ENCODE measurements around the gene MAEA.
"Not testable (repeated sequence)": the region's sequence is repeated elsewhere in the genome, so short reads cannot be mapped to it uniquely, and the experiment has no call there.

The MAEA gene

DNA sequence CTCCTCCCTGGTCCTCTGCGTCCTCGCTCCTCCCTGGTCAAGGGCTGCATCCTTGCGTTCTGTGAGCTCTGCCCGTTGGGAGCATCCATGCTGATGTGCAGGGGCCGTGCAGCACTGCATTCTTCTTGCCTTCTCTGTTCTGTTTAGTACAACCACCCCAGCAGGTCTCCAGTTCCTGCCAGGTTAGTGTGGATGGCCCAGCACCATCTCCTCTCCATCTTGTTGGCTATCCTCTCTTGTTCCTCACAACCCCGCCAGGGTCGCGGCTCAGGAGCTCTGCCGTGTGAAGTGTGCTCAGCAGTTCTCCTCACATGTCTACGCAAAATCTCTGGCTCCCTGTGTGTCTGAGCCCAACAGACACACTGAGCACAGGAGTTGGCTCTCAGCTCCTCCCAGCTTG, 10.4 kb upstream of the MAEA start:
- no peak for DNase-seq (ENCODE audit: low spot score)

DNA sequence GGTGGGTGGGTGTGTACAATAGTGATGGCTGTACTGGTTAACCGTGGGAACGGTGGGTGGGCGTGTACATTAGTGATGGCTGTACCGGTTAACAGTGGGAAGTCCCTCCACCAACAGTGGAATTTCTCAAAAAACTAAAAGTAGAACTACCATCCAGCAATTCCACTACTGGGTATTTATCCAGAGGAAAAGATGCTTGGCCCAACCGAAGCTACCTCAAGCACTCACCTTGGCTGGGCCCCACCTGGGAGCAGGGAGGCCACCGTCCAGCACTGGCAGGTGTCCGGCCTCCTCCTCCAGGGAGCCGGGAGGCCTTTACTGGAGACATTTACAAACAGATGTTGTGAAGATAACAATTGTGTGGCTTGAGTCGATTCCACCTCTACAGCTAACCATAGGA, 6.0 kb upstream of the MAEA start:
- no peak for DNase-seq (ENCODE audit: low spot score)

GRCh38 chr4:1285151-1285789, 4.4 kb upstream of the MAEA start:
- no peak for DNase-seq (ENCODE audit: low spot score)

GRCh38 chr4:1285790-1286553, 3.7 kb upstream of the MAEA start:
- no peak for DNase-seq (ENCODE audit: low spot score)

DNA sequence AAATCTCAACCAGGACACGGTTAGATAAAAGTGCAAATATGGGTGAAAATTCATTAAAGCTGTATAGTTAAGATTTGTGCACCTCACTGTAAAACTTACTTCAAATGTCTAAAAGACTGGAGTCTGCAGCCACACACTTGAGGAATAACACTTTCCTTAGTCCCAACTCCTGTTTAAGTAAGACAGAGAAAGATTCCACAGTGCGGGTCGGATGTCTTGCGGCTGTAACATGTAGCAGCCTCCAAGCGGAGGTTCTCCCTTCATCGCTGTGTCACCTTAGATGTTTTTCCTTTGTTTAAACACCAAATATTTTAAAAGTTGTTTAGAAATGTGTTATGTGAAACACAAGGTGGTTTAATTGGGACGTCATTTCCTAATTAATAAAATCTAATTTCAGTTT, 905 bp upstream of the MAEA start:
- no peak for DNase-seq (ENCODE audit: low spot score)

DNA sequence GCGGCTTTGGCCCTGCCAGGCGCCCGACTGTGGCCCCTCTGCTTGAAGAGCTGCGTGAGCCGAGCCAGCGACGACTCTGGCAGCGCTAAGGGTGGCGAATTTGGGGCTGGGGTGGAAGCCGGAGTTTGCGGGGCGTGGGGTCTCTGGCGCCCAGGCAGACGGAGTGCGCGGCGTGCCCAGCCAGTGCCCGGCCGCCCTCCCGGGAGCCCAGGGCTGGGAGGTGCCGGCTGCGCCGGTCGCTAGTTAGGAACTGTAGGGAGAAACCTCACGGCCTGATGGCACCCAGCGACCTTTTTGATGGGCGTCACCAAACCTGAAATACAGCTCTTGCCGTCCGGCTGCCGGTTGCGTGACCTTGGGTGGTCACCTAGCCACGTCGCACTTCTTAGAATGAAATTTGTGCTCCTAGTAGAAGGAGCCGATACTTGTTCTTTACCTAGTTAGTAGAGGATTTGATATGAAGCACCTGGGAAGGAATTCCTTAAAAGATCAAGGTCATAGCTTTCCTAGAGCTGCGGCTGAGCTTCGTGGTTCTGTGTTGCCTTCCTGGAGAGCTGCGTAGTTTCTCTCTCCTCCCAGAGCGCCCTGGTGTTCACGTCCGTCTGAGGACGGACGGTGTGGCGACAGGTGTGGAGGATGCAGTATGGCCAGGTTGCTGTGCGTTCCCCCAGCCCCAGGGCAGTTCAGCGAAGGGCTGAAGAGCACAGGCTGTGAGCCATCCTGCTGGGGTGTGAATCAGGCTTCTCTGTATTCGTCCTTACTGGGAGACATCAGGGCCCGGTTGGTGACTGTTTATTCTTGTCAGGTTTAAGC, 680 bp downstream of the MAEA start:
- peak; percentile 46 for DNase-seq (ENCODE audit: low spot score)

DNA sequence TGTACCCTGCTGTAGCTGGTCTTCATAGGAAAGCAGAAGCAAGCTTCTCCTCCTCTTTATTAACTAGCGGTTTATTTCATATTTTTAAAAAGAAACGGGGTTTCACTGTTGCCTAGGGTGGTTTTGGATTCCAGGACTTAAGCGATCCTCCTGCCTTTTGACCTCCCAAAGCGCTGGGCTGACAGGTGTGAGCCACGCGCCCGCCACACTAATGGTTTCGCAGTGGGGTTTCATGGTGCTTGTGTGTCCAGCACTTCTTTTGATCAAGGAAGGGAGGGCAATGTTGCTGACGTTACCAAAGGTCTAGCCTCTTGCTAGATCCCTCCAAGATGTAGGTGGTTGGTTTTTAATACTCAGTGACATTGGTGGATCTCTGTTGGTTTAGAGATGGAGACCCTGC, 1.4 kb downstream of the MAEA start:
- DNase-seq (ENCODE audit: low spot score): no peak

GRCh38 chr4:1291996-1292702, 2.5 kb downstream of the MAEA start:
- no peak for DNase-seq (ENCODE audit: low spot score)

DNA sequence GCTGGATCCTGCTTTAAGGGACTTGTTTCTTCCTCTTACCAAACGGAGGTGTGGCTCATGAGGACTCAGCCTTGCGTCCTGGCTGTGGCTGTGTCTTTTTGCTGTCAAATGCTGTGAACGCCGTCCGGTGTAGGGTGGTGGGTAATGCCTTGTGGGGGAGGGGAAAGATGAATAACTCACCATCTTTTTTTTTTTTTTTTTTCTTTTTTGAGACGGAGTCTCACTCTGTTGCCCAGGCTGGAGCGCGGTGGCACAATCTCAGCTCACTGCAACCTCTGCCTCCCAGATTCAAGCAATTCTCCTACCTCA, 3.0 kb downstream of the MAEA start:
- DNase-seq (ENCODE audit: low spot score): not testable (repeated sequence)

GRCh38 chr4:1293531-1293941, 3.8 kb downstream of the MAEA start:
- DNase-seq (ENCODE audit: low spot score): peak; percentile 61

DNA sequence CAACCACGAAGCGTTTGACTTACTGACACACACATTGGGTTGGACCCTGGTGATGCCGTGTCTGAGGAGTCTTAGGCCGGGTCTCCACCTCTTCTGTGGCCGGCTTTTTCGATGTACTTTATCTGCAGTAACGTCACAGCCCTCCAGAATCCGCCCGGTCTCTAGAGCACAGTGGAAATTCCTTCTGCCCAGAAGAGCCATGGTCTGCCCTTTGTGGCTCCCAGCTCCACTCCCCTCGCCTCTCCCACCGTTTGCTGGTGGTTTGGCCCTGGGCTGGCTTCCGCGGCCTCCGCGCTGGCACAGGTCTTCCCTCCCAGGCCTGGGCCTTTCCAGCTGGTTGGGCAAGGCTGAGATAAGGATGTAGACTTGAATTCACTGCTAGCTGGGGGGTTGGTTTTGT, 4.3 kb downstream of the MAEA start:
- no peak for DNase-seq (ENCODE audit: low spot score)

DNA sequence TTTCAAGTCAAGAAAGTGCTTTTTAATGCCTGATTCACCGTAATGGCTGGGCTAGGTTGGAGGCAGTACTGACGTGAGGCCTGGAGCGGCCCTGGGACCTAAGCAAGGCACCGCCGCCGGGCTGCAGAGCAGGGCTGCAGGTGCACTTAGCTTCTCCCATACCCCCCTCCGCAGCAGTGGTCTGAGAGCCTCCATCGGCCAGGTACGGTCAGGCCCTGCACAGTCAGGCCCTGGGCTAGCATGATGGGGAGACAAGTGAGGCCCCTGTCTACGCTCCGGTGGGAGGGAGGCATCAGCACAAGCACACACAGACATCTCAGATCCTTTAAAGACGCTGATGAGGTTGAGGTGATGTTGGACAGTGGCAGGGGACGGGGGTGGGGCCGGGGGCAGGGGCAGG, 4.7 kb downstream of the MAEA start:
- no peak for DNase-seq (ENCODE audit: low spot score)

DNA sequence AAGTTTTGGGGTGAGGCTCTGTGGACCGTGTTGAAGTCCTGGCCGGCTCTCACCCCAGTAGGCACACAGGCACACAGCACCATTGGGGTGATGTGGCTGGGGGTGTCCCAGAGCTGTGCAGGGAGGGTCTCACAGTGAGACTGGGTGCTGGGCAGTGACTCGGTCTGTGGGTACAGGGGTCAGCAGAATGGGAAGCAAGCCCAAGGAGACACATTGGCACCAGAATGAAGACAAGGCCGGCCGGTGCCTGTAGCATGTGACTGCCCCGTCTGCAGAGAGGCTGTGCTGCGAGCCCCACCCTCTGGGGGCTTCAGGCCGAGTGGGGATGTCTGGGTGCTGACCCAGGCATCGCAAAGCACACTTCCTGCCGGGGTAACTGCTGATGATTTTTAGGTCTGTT, 5.2 kb downstream of the MAEA start:
- DNase-seq (ENCODE audit: low spot score): no peak

- no peak for DNase-seq (ENCODE audit: low spot score)
These were observed 5.8 kb downstream of the MAEA start for GRCh38 chr4:1295405-1296055.

DNA sequence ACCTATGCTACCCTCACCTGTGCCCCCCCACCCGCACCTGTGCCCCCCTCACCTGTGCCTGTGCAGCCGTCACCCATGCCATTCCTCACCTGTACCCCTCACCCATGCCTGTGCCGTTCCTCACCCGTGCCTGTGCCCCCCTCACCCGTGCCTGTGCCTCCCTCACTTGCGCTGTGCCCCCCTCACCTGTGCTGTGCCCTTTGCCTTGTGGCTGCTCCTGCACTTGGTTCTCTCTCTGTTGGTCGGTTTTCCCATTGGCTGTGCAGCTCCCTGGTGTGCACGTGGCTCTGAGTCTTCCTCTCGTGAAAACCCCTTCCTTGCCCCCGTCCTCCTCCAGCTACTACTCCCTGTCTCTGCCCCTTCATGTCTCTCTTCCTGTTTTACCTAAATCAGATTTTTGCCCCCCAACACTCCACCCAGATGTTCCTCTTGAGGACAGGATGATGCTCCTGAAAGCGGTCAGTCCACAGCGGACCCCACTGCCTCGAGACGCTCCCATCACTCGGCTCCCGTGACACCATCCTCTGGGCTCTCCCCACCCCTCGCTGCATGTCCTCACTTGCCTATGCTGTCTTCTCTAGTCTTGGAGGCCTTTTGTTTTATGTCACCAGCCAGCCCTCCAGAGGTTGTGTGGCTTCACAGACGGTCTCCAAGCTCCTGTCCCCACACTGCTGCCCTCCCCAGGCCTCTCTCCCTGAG, 6.8 kb downstream of the MAEA start:
- no peak for DNase-seq (ENCODE audit: low spot score)

DNA sequence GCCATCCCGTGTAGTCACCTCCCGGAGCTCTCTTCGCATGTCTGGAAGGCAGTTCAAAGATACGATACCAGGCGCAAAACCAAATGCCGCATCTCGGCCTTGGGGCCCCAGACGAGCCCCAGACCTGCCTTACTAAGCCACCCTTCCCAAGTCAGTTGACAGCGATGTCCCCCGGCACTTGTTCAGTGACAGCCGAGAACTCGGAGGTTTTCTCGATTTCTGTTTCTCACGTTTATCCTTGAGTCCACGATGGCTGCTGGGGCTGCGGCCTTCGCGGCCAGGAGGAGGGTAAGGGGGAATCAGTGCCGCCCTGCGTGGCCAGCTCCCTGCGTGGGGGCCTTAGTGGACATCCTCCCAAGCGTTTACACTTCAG, 7.3 kb downstream of the MAEA start:
- no peak for DNase-seq (ENCODE audit: low spot score)

- DNase-seq (ENCODE audit: low spot score): no peak
These were observed 8.0 kb downstream of the MAEA start for GRCh38 chr4:1297456-1298325.

GRCh38 chr4:1298461-1298860, 8.8 kb downstream of the MAEA start:
- DNase-seq (ENCODE audit: low spot score): no peak

GRCh38 chr4:1299301-1299860, 9.7 kb downstream of the MAEA start:
- DNase-seq (ENCODE audit: low spot score): no peak
